NB4 (cell line): ENCODE measurements around the gene ZNF229.

Experiments used
- POLR2A ChIP-seq: IDR thresholded peaks from 2 replicates; pipeline ENCODE4 v1.6.1; 2011; ENCODE audit warnings: mild to moderate bottlenecking; ENCODE audit not compliant: insufficient read length; ENCODE audit errors: extremely low read depth
- TF ChIP-seq, protein P1 (sequence below): IDR thresholded peaks from one replicate; pipeline ENCODE4 v1.5.1; 2012; ENCODE audit warnings: low read depth, low read length

DNA sequence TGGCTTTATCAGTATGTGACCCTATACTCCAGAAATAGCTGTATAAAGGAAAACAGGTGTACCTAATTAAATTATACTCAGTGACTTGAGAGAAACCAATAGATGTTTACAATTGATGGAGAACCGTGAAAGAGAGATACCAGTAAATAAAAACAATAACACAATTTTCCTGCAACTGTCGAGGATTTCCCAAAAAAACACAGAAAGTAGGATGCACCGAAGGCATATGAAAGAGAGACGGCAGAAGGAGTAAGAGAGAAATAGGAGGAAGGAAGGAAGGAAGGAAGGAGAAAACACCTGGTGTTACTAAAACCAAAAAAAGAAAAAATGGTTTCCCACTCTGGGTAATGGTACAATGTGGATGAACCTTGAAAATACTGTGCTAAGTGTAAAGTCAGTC, 6.8 kb upstream of the ZNF229 start:
- TF ChIP-seq, protein P1, sequence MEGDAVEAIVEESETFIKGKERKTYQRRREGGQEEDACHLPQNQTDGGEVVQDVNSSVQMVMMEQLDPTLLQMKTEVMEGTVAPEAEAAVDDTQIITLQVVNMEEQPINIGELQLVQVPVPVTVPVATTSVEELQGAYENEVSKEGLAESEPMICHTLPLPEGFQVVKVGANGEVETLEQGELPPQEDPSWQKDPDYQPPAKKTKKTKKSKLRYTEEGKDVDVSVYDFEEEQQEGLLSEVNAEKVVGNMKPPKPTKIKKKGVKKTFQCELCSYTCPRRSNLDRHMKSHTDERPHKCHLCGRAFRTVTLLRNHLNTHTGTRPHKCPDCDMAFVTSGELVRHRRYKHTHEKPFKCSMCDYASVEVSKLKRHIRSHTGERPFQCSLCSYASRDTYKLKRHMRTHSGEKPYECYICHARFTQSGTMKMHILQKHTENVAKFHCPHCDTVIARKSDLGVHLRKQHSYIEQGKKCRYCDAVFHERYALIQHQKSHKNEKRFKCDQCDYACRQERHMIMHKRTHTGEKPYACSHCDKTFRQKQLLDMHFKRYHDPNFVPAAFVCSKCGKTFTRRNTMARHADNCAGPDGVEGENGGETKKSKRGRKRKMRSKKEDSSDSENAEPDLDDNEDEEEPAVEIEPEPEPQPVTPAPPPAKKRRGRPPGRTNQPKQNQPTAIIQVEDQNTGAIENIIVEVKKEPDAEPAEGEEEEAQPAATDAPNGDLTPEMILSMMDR: no peak
- no peak for TF ChIP-seq POLR2A
